SK-N-SH treated with all-trans-retinoic acid at 6 μM for 48 hours (cell line): ENCODE measurements around the gene CD52.

ENCODE experiments used
- ATAC-seq: fragments of 200-7000 bp; cut with Tn5 transposase; 3 replicates; pipeline ENCODE4 v1.9.1; 2020; ENCODE audit warnings: mild to moderate bottlenecking, moderate library complexity
- ARNTL ChIP-seq: fragments of 450-650 bp; formaldehyde crosslinking; IDR thresholded peaks from 2 replicates; pipeline ENCODE4 v1.5.0; 2020; ENCODE audit warnings: low read depth, mild to moderate bottlenecking, moderate library complexity, borderline replicate concordance
- BACH2 ChIP-seq: fragments of 250-450 bp; sonication (Bioruptor Pico); IDR thresholded peaks from 2 replicates; pipeline ENCODE4 v1.9.0; 2021; ENCODE audit warnings: mild to moderate bottlenecking, borderline replicate concordance
- CSDC2 ChIP-seq: fragments of 250-450 bp; sonication (Bioruptor Pico); IDR thresholded peaks from 2 replicates; pipeline ENCODE4 v1.5.0; 2020; ENCODE audit warnings: mild to moderate bottlenecking, moderate library complexity
- ESRRG ChIP-seq: fragments of 250-450 bp; sonication (Bioruptor Pico); IDR thresholded peaks from 2 replicates; pipeline ENCODE4 v1.6.1; 2021; ENCODE audit warnings: mild to moderate bottlenecking
- ISL1 ChIP-seq: fragments of 250-450 bp; sonication (Bioruptor Pico); IDR thresholded peaks from 2 replicates; pipeline ENCODE4 v2.1.2; 2022; ENCODE audit warnings: mild to moderate bottlenecking, moderate library complexity
- OSR1 ChIP-seq: fragments of 250-450 bp; sonication (Bioruptor Pico); IDR thresholded peaks from 2 replicates; pipeline ENCODE4 v1.8.0; 2022; ENCODE audit warnings: moderate library complexity, mild to moderate bottlenecking, inconsistent platforms
- PPARA ChIP-seq: fragments of 250-450 bp; sonication (Bioruptor Pico); IDR thresholded peaks from 2 replicates; pipeline ENCODE4 v1.5.0; 2020; ENCODE audit warnings: mild to moderate bottlenecking, borderline replicate concordance
- RARB ChIP-seq: fragments of 250-450 bp; sonication (Bioruptor Pico); IDR thresholded peaks from 2 replicates; pipeline ENCODE4 v1.8.0; 2021; ENCODE audit warnings: mild to moderate bottlenecking, moderate library complexity
- SNAI2 ChIP-seq: fragments of 250-450 bp; sonication (Bioruptor Pico); IDR thresholded peaks from 2 replicates; pipeline ENCODE4 v1.5.0; 2020; ENCODE audit warnings: mild to moderate bottlenecking, moderate library complexity
- TCF4 ChIP-seq: fragments of 250-450 bp; sonication (Bioruptor Pico); IDR thresholded peaks from 2 replicates; pipeline ENCODE4 v1.8.0; 2021; ENCODE audit warnings: mild to moderate bottlenecking, moderate library complexity, borderline replicate concordance
- TOX ChIP-seq: fragments of 250-450 bp; sonication (Bioruptor Pico); IDR thresholded peaks from 2 replicates; pipeline ENCODE4 v1.8.0; 2021; ENCODE audit warnings: mild to moderate bottlenecking, moderate library complexity, borderline replicate concordance
- ZC3H10 ChIP-seq: fragments of 250-450 bp; sonication (Bioruptor Pico); IDR thresholded peaks from 2 replicates; pipeline ENCODE4 v1.5.1; 2021; ENCODE audit warnings: mild to moderate bottlenecking, moderate library complexity
- ZFP3 ChIP-seq: fragments of 250-450 bp; sonication (Bioruptor Pico); IDR thresholded peaks from 2 replicates; pipeline ENCODE4 v1.5.0; 2020; ENCODE audit warnings: mild to moderate bottlenecking, moderate library complexity
- ZFP30 ChIP-seq: fragments of 450-650 bp; formaldehyde crosslinking; IDR thresholded peaks from 2 replicates; pipeline ENCODE4 v1.5.0; 2022; ENCODE audit warnings: mild to moderate bottlenecking, moderate library complexity
- ZNF565 ChIP-seq: fragments of 450-650 bp; formaldehyde crosslinking; conservative IDR thresholded peaks from 2 replicates; pipeline ENCODE4 v1.5.0; 2020; ENCODE audit warnings: low read depth, mild to moderate bottlenecking, moderate library complexity
- ZNF70 ChIP-seq: fragments of 450-650 bp; formaldehyde crosslinking; IDR thresholded peaks from 2 replicates; pipeline ENCODE4 v1.5.0; 2020; ENCODE audit warnings: mild to moderate bottlenecking, moderate library complexity
- ZNF8 ChIP-seq: fragments of 450-650 bp; formaldehyde crosslinking; IDR thresholded peaks from 2 replicates; pipeline ENCODE4 v1.5.0; 2020; ENCODE audit warnings: mild to moderate bottlenecking, moderate library complexity
- TF ChIP-seq, protein P1 (sequence below): fragments of 250-450 bp; sonication (Bioruptor Pico); IDR thresholded peaks from 2 replicates; pipeline ENCODE4 v1.8.0; 2021; ENCODE audit warnings: low read depth, mild to moderate bottlenecking, moderate library complexity, borderline replicate concordance
- TF ChIP-seq, protein P2 (sequence below): fragments of 250-450 bp; sonication (Bioruptor Pico); IDR thresholded peaks from 2 replicates; pipeline ENCODE4 v1.8.0; 2020; ENCODE audit warnings: mild to moderate bottlenecking, moderate library complexity, borderline replicate concordance
- TF ChIP-seq, protein P3 (sequence below): fragments of 250-450 bp; sonication (Bioruptor Pico); IDR thresholded peaks from 2 replicates; pipeline ENCODE4 v1.5.0; 2020; ENCODE audit warnings: mild to moderate bottlenecking, moderate library complexity
- TF ChIP-seq, protein P4 (sequence below): fragments of 250-450 bp; sonication (Bioruptor Pico); IDR thresholded peaks from 2 replicates; pipeline ENCODE4 v1.5.1; 2020; ENCODE audit warnings: low read depth, mild to moderate bottlenecking, moderate library complexity
- TF ChIP-seq, protein P5 (sequence below): fragments of 250-450 bp; sonication (Bioruptor Pico); IDR thresholded peaks from 2 replicates; pipeline ENCODE4 v1.5.1; 2021; ENCODE audit warnings: mild to moderate bottlenecking, moderate library complexity

The CD52 gene

DNA sequence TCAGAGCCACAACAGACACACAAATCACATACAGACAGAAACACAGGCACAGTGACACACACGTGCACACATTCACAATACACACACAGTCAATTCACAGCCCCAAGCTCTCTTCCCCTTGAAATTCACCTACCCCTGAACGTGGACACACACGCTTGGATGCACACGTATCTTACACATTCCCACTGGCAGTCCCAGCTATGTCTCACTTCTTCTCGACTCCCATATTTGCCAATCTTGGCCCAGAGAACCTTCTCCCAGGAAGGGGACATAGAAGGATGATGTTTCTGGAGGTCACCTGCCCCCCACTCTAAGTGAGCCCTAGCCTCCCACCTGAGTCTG, 34.6 kb downstream of the CD52 start (continued):
- TF ChIP-seq, protein P1, sequence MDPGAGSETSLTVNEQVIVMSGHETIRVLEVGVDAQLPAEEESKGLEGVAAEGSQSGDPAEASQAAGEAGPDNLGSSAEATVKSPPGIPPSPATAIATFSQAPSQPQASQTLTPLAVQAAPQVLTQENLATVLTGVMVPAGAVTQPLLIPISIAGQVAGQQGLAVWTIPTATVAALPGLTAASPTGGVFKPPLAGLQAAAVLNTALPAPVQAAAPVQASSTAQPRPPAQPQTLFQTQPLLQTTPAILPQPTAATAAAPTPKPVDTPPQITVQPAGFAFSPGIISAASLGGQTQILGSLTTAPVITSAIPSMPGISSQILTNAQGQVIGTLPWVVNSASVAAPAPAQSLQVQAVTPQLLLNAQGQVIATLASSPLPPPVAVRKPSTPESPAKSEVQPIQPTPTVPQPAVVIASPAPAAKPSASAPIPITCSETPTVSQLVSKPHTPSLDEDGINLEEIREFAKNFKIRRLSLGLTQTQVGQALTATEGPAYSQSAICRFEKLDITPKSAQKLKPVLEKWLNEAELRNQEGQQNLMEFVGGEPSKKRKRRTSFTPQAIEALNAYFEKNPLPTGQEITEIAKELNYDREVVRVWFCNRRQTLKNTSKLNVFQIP (CRISPR knock-in tag): no peak
- no peak for TF ChIP-seq CSDC2 (CRISPR knock-in tag)
- no peak for TF ChIP-seq ZFP3
- no peak for TF ChIP-seq ZFP30
- no peak for TF ChIP-seq ARNTL (CRISPR knock-in tag)
- TF ChIP-seq ZC3H10: no peak
- TF ChIP-seq TOX (CRISPR knock-in tag): no peak
- TF ChIP-seq, protein P2, sequence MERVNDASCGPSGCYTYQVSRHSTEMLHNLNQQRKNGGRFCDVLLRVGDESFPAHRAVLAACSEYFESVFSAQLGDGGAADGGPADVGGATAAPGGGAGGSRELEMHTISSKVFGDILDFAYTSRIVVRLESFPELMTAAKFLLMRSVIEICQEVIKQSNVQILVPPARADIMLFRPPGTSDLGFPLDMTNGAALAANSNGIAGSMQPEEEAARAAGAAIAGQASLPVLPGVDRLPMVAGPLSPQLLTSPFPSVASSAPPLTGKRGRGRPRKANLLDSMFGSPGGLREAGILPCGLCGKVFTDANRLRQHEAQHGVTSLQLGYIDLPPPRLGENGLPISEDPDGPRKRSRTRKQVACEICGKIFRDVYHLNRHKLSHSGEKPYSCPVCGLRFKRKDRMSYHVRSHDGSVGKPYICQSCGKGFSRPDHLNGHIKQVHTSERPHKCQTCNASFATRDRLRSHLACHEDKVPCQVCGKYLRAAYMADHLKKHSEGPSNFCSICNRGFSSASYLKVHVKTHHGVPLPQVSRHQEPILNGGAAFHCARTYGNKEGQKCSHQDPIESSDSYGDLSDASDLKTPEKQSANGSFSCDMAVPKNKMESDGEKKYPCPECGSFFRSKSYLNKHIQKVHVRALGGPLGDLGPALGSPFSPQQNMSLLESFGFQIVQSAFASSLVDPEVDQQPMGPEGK (CRISPR knock-in tag): no peak

DNA sequence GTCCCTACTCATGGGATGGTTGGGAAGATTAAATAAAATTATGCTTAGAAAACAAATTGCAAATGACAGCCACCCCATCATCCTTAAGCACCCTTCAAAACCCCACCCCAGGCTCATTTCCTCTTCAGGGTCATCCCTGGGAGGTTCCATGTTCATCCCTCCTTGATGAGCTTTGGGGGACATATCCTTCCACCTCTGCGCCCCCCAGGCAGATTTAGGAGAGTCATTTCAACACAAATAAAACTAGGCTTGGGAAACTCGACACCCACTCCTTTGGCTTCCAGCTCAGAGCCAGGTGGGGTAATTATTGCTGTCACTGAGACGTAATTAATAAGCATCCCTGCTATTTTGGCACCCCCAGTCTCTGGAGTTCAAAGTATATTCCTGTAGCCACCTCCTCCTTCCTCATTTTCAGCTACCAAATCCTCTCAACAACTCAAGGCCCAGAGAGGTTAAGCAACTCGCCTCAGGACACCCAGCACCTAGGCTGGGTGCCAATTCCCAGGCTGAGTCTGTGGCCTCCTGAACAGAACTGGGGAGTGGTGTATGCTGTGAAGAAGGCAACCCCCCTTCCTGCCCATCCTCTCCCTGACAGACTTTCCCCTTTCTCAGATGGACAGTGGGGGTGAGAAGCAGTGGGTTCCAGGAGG, 35.6 kb downstream of the CD52 start:
- no peak for ATAC-seq

DNA sequence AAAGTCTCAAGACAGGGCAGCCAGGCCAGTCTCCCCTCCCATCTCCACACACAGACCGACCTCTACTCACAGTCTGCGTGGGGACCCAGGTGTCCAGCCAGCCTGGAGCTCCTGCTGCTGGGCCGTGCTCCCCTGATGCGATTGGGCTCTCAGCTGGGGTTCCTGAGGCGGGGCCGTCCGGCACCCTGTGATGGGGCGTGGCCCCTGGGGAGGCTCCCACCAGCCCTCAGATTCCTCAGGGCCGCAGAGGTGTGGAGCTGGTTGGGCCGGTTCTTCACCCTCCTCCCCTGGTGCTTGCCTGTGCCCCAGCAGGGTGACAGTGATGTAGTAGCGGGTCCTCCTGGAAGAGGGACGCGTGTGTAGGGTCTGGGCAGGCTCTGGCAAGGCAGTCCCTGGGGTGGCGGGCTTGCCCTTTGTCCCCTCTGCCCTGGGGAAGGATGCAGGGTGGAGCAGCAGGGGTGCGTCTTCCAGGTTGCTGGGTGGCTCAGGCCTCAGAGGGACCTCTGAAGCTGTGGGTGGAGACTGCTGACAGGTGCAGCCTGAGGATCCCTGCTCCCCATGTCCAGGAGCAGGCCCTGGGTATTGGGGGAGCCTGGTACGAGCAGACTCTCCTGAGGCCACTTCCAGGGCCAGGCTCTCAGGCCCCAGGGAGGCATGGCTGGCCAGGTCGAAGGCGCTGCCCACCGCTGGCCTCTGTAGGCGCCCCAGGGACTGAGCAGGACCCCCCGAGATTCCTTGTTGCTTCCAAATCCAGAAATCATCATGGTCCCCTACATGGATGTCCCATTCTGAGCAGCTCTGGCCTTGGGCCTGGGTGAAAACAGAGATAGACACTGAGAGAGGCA, 36.4 kb downstream of the CD52 start, which contains the start of gene CRYBG2:
TSS of gene CRYBG2 (minus strand) at position 155 of the 845 bp plus-strand sequence. CDS start 7,473 bp downstream, outside the sequence.
- ATAC-seq: no peak
- TF ChIP-seq ESRRG: no peak
- no peak for TF ChIP-seq ISL1 (CRISPR knock-in tag)
- TF ChIP-seq PPARA (CRISPR knock-in tag): no peak
- TF ChIP-seq, protein P3, sequence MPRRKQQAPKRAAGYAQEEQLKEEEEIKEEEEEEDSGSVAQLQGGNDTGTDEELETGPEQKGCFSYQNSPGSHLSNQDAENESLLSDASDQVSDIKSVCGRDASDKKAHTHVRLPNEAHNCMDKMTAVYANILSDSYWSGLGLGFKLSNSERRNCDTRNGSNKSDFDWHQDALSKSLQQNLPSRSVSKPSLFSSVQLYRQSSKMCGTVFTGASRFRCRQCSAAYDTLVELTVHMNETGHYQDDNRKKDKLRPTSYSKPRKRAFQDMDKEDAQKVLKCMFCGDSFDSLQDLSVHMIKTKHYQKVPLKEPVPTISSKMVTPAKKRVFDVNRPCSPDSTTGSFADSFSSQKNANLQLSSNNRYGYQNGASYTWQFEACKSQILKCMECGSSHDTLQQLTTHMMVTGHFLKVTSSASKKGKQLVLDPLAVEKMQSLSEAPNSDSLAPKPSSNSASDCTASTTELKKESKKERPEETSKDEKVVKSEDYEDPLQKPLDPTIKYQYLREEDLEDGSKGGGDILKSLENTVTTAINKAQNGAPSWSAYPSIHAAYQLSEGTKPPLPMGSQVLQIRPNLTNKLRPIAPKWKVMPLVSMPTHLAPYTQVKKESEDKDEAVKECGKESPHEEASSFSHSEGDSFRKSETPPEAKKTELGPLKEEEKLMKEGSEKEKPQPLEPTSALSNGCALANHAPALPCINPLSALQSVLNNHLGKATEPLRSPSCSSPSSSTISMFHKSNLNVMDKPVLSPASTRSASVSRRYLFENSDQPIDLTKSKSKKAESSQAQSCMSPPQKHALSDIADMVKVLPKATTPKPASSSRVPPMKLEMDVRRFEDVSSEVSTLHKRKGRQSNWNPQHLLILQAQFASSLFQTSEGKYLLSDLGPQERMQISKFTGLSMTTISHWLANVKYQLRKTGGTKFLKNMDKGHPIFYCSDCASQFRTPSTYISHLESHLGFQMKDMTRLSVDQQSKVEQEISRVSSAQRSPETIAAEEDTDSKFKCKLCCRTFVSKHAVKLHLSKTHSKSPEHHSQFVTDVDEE (CRISPR knock-in tag): no peak
- TF ChIP-seq ZC3H10: no peak
- no peak for TF ChIP-seq SNAI2 (CRISPR knock-in tag)
- no peak for TF ChIP-seq ARNTL (CRISPR knock-in tag)
- TF ChIP-seq BACH2 (CRISPR knock-in tag): no peak
- TF ChIP-seq OSR1: no peak
- TF ChIP-seq CSDC2 (CRISPR knock-in tag): no peak

More for the DNA sequence above, 35.6 kb downstream of the CD52 start:
- TF ChIP-seq SNAI2 (CRISPR knock-in tag) (no peak), OSR1 (no peak), BACH2 (CRISPR knock-in tag) (no peak), ZNF8 (CRISPR knock-in tag) (no peak), TCF4 (no peak), ISL1 (CRISPR knock-in tag) (no peak), ZFP3 (no peak), ZC3H10 (no peak), RARB (CRISPR knock-in tag) (no peak), ARNTL (CRISPR knock-in tag) (no peak)

DNA sequence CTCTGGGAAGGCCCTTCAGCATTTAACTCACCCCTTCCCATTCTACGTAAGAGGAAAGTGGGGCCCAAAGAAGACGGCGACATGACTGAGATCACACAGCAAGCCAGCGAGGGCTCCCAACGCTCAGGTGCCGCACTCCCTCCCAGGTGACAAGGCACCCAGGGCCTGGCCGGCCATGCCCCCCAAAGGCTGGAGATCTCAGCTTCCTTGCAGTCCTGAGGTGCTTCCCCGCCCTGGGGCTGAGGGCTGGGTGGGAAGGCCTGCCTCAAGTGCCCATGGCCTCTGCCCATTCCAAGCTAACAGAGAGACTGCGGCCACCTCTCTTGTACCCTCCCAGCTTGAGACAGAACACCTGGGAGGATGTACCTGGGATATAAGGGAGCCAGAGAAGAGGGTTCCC, 37.2 kb downstream of the CD52 start:
- no peak for ATAC-seq
- TF ChIP-seq, protein P3 (CRISPR knock-in tag): no peak
- TF ChIP-seq SNAI2 (CRISPR knock-in tag): no peak
- no peak for TF ChIP-seq ZFP3
- no peak for TF ChIP-seq ZNF70 (CRISPR knock-in tag)
- no peak for TF ChIP-seq ZNF565 (CRISPR knock-in tag)
- TF ChIP-seq, protein P4, sequence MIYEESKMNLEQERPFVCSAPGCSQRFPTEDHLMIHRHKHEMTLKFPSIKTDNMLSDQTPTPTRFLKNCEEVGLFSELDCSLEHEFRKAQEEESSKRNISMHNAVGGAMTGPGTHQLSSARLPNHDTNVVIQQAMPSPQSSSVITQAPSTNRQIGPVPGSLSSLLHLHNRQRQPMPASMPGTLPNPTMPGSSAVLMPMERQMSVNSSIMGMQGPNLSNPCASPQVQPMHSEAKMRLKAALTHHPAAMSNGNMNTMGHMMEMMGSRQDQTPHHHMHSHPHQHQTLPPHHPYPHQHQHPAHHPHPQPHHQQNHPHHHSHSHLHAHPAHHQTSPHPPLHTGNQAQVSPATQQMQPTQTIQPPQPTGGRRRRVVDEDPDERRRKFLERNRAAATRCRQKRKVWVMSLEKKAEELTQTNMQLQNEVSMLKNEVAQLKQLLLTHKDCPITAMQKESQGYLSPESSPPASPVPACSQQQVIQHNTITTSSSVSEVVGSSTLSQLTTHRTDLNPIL (CRISPR knock-in tag): no peak
- TF ChIP-seq, protein P5, sequence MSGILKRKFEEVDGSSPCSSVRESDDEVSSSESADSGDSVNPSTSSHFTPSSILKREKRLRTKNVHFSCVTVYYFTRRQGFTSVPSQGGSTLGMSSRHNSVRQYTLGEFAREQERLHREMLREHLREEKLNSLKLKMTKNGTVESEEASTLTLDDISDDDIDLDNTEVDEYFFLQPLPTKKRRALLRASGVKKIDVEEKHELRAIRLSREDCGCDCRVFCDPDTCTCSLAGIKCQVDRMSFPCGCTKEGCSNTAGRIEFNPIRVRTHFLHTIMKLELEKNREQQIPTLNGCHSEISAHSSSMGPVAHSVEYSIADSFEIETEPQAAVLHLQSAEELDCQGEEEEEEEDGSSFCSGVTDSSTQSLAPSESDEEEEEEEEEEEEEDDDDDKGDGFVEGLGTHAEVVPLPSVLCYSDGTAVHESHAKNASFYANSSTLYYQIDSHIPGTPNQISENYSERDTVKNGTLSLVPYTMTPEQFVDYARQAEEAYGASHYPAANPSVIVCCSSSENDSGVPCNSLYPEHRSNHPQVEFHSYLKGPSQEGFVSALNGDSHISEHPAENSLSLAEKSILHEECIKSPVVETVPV (CRISPR knock-in tag): no peak
- no peak for TF ChIP-seq ZFP30
- no peak for TF ChIP-seq RARB (CRISPR knock-in tag)
- TF ChIP-seq CSDC2 (CRISPR knock-in tag): no peak
- no peak for TF ChIP-seq TCF4
